Cardiac muscle cell (in vitro differentiated cells and primary cell): Measurements from ENCODE around the gene CYP26A1. TPM values are rescaled to one million over a fixed set of nuclear protein-coding genes. Genes with fewer than 3 reads are reported as not detected.

Experiments used
- DNase-seq, 2 donors: peaks; one replicate each; pipeline versions ENCODE4 v3.0.0 to v3.0.0-alpha.2; 2010 to 2017; ENCODE audit warnings: low read depth in 1 of 2, low spot score in 1 of 2
- H3K27ac ChIP-seq: fragments of 200-600 bp; sonication (generic); 2 replicates; pipeline ENCODE4 v1.5.1; 2016
- H3K27me3 ChIP-seq: fragments of 200-600 bp; sonication (generic); 2 replicates; pipeline ENCODE4 v1.6.0; 2016; ENCODE audit warnings: control low read depth
- H3K36me3 ChIP-seq: fragments of 200-600 bp; sonication (generic); 2 replicates; pipeline ENCODE4 v1.5.1; 2016; ENCODE audit warnings: control low read depth
- H3K4me1 ChIP-seq: fragments of 200-600 bp; sonication (generic); 2 replicates; pipeline ENCODE4 v1.8.1; 2017; ENCODE audit warnings: low read depth, mild to moderate bottlenecking, mixed run types
- H3K4me3 ChIP-seq: fragments of 200-600 bp; sonication (generic); 2 replicates; pipeline ENCODE4 v1.5.1; 2016; ENCODE audit warnings: mild to moderate bottlenecking
- H3K9me3 ChIP-seq: fragments of 200-600 bp; sonication (generic); 2 replicates; pipeline ENCODE4 v1.5.1; 2017; ENCODE audit warnings: low read depth, mild to moderate bottlenecking, control low read depth
- CTCF ChIP-seq: IDR thresholded peaks from 2 replicates; pipeline ENCODE4 v1.5.1; 2012; ENCODE audit warnings: low read depth, mild to moderate bottlenecking, low read length
- polyA plus RNA-seq: library from polyadenylated mRNA; unstranded; fragments of >200 nt; fragmentation: Nextera tagmentation; extraction: Ambion mirVana; gene quantifications from 2 replicates; pipeline ENCODE4 v1.2.1, GENCODE V29; 2016
- total RNA-seq: library from RNA; depleted of rRNA; stranded (reverse); fragments of >200 nt; gene quantifications from 2 replicates; pipeline ENCODE4 v1.2.3, GENCODE V29; 2016

CYP26A1 gene
- total and polyA plus RNA-seq, 2 experiments from 2014 or later = 1.2 to 3.0 TPM

- Histone ChIP-seq H3K4me1 (peaks cover 9% of the 10 kb centered on the region), H3K9me3 (no peaks in the 10 kb centered on the region), H3K27me3 (peaks cover 75% of the 10 kb centered on the region), H3K4me3 (peak overlapping the region; percentile 54), H3K36me3 (no peaks in the 10 kb centered on the region), H3K27ac (no peak overlapping the region)
- no peak for DNase-seq
- TF ChIP-seq CTCF = no peak
These were observed 479 bp downstream of the CYP26A1 start for GRCh38 chr10:93074147-93074596.

GRCh38 chr10:93074597-93075368, 1.1 kb downstream of the CYP26A1 start:
- H3K4me3 ChIP-seq = peak overlapping the region; percentile 54
- peaks cover 9% of the 10 kb centered on the region for H3K4me1 ChIP-seq
- H3K36me3 ChIP-seq = no peaks in the 10 kb centered on the region
- no peaks in the 10 kb centered on the region for H3K9me3 ChIP-seq
- no peak overlapping the region for H3K27ac ChIP-seq
- DNase-seq = no peak
- H3K27me3 ChIP-seq = peaks cover 69% of the 10 kb centered on the region
- no peak for TF ChIP-seq CTCF

- Histone ChIP-seq H3K36me3 (no peaks in the 10 kb centered on the region), H3K27me3 (peaks cover 61% of the 10 kb centered on the region), H3K27ac (no peak overlapping the region), H3K9me3 (no peaks in the 10 kb centered on the region), H3K4me1 (peaks cover 9% of the 10 kb centered on the region), H3K4me3 (peak overlapping the region; percentile 54)
- no peak for TF ChIP-seq CTCF
- no peak for DNase-seq
These were observed 1.9 kb downstream of the CYP26A1 start for GRCh38 chr10:93075369-93076221.

- Histone ChIP-seq H3K27me3 (peaks cover 52% of the 10 kb centered on the region), H3K4me1 (peaks cover 9% of the 10 kb centered on the region), H3K27ac (no peak overlapping the region), H3K36me3 (no peaks in the 10 kb centered on the region), H3K9me3 (no peaks in the 10 kb centered on the region), H3K4me3 (no peak overlapping the region)
- no peak for TF ChIP-seq CTCF
- no peak for DNase-seq
These were observed 3.2 kb downstream of the CYP26A1 start for GRCh38 chr10:93076871-93077270.

GRCh38 chr10:93077860-93078337, 4.2 kb downstream of the CYP26A1 start:
- Histone ChIP-seq H3K4me1 (peaks cover 9% of the 10 kb centered on the region), H3K27ac (no peak overlapping the region), H3K4me3 (no peak overlapping the region), H3K9me3 (no peaks in the 10 kb centered on the region), H3K27me3 (peaks cover 42% of the 10 kb centered on the region), H3K36me3 (no peaks in the 10 kb centered on the region)
- no peak for TF ChIP-seq CTCF
- DNase-seq = no peak
